ENCODE measurements around the gene ROPN1B. TPM values are rescaled to one million over a fixed set of nuclear protein-coding genes. Genes with fewer than 3 reads are reported as not detected.
A peak's percentile ranks its signal among the peaks of the same experiment; 100 is the strongest.

ROPN1B gene
- total RNA-seq, 1 experiment from 2014 or later: not detected

- peak in 1 of 2 experiments; percentile 1 for DNase-seq
These were observed 60.3 kb downstream of the ROPN1B start for GRCh38 chr3:126029241-126029640.

DNA sequence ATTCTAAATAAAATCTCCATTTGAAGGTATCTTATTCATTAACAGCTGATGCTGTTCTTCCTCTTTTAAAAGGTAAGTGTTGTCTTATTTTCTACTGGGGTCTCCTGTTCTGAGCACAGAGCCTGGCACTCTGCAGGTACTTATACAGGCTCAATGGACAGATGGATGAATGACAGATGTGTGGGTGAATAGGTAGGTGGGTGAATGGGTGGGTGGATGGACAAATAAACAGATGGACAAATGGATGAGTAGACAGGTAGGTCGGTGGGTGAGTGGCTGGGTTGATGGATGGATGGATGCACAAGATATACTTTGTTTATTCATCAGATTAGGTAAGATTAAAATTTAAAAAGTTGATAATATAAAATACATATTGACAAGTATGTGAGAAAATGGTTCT lies 61.5 kb downstream of the ROPN1B start:
- intact Hi-C loops (cut with micrococcal nuclease; ENCODE audit: unreplicated experiment): no loop called here
- Mint-ChIP-seq H3K4me3 (ENCODE audit: unreplicated experiment) (no peak overlapping the region), H3K27ac (ENCODE audit: unreplicated experiment) (no peak overlapping the region), H3K4me1 (ENCODE audit: low read depth, unreplicated experiment) (peaks cover 7% of the 10 kb centered on the region), H3K36me3 (ENCODE audit: insufficient read depth, unreplicated experiment) (no peaks in the 10 kb centered on the region), H3K9me3 (ENCODE audit: unreplicated experiment) (peaks cover 22% of the 10 kb centered on the region), H3K27me3 (ENCODE audit: insufficient read depth, unreplicated experiment) (no peaks in the 10 kb centered on the region)
- H3K36me3 ChIP-seq (ENCODE audit: control insufficient read depth, insufficient read depth, low read length): no peaks in the 10 kb centered on the region
- CTCF ChIA-PET: no interaction called here
- no peaks in the 10 kb centered on the region for H3K27me3 ChIP-seq (replicated peaks; ENCODE audit: control insufficient read depth, insufficient read depth, low read length)
- TF ChIP-seq, protein P1, sequence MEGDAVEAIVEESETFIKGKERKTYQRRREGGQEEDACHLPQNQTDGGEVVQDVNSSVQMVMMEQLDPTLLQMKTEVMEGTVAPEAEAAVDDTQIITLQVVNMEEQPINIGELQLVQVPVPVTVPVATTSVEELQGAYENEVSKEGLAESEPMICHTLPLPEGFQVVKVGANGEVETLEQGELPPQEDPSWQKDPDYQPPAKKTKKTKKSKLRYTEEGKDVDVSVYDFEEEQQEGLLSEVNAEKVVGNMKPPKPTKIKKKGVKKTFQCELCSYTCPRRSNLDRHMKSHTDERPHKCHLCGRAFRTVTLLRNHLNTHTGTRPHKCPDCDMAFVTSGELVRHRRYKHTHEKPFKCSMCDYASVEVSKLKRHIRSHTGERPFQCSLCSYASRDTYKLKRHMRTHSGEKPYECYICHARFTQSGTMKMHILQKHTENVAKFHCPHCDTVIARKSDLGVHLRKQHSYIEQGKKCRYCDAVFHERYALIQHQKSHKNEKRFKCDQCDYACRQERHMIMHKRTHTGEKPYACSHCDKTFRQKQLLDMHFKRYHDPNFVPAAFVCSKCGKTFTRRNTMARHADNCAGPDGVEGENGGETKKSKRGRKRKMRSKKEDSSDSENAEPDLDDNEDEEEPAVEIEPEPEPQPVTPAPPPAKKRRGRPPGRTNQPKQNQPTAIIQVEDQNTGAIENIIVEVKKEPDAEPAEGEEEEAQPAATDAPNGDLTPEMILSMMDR (IDR thresholded peaks at IDR 0.05; ENCODE audit: insufficient read depth in 1 of 2, low read depth in 1 of 2, low read length in 1 of 2, severe bottlenecking in 1 of 2, unreplicated experiment in 1 of 2): no peak
- peaks cover 14% of the 10 kb centered on the region for H3K9me3 ChIP-seq
- BruUV-seq (replicated peaks): no TSS peak
- H3K4me1 ChIP-seq: peaks cover 10% of the 10 kb centered on the region; the same call in 1 of the 2 replicates
- POLR2A ChIA-PET: no interaction called here
- DNase-seq: no peak
- H3K4me3 ChIP-seq (ENCODE audit: low read depth, low read length): no peak overlapping the region

More at GRCh38 chr3:126029241-126029640, 60.3 kb downstream of the ROPN1B start:
- CTCF ChIA-PET: no interaction called here
- H3K9me3 ChIP-seq: peaks cover 14% of the 10 kb centered on the region
- peaks cover 22% of the 10 kb centered on the region for H3K9me3 Mint-ChIP-seq (ENCODE audit: unreplicated experiment)
- no peaks in the 10 kb centered on the region for H3K36me3 Mint-ChIP-seq (ENCODE audit: insufficient read depth, unreplicated experiment)
- no peak overlapping the region for H3K4me3 Mint-ChIP-seq (ENCODE audit: unreplicated experiment)
- intact Hi-C loops (cut with micrococcal nuclease; ENCODE audit: unreplicated experiment): no loop called here
- TF ChIP-seq, protein P1 (IDR thresholded peaks at IDR 0.05; ENCODE audit: insufficient read depth in 1 of 2, low read depth in 1 of 2, low read length in 1 of 2, severe bottlenecking in 1 of 2, unreplicated experiment in 1 of 2): no peak
- no peaks in the 10 kb centered on the region for H3K36me3 ChIP-seq (ENCODE audit: control insufficient read depth, insufficient read depth, low read length)
- no peaks in the 10 kb centered on the region for H3K27me3 ChIP-seq (replicated peaks; ENCODE audit: control insufficient read depth, insufficient read depth, low read length)
- H3K4me1 ChIP-seq: peaks cover 10% of the 10 kb centered on the region; the same call in 1 of the 2 replicates
- POLR2A ChIA-PET: no interaction called here
- H3K4me1 Mint-ChIP-seq (ENCODE audit: low read depth, unreplicated experiment): peaks cover 7% of the 10 kb centered on the region
- H3K4me3 ChIP-seq (ENCODE audit: low read depth, low read length): no peak overlapping the region
- H3K27me3 Mint-ChIP-seq (ENCODE audit: insufficient read depth, unreplicated experiment): no peaks in the 10 kb centered on the region
- no TSS peak for BruUV-seq (replicated peaks)
- no peak overlapping the region for H3K27ac Mint-ChIP-seq (ENCODE audit: unreplicated experiment)

DNA sequence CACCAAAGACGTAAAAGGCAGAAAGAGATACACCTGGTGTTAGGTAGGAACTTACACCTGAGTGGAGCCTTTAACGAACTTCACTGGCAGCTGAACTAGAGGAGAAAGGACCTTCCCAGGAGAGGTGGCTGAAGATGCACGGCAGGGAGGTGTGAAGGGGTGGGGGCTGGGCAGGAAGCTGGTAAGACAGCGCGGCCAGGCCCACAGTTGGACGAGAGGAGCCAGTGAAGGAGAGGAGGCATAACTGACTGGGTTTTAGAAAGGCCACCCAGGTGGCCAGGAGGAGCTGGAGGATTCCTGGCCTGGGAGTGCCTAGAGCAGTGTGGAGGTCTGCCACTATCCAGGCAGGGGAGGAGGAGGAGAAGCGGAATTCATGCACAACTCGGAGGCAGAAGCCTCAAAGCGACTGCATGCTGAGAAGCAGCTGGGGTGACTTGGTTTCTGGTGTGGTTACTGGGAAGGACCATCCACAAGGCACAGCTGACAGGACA lies 63.0 kb downstream of the ROPN1B start:
- ChIA-PET CTCF (no interaction called here), POLR2A (no interaction called here)
- no peak overlapping the region for H3K27ac Mint-ChIP-seq (ENCODE audit: unreplicated experiment)

More for the DNA sequence above, 63.0 kb downstream of the ROPN1B start:
- intact Hi-C loops (cut with micrococcal nuclease; ENCODE audit: unreplicated experiment): no loop called here
- Mint-ChIP-seq H3K4me3 (ENCODE audit: unreplicated experiment) (no peak overlapping the region), H3K9me3 (ENCODE audit: unreplicated experiment) (peaks cover 20% of the 10 kb centered on the region), H3K36me3 (ENCODE audit: insufficient read depth, unreplicated experiment) (no peaks in the 10 kb centered on the region), H3K27me3 (ENCODE audit: insufficient read depth, unreplicated experiment) (no peaks in the 10 kb centered on the region), H3K4me1 (ENCODE audit: low read depth, unreplicated experiment) (peaks cover 7% of the 10 kb centered on the region)
- H3K4me1 ChIP-seq: peaks cover 10% of the 10 kb centered on the region; the same call in 1 of the 2 replicates
- no TSS peak for BruUV-seq (replicated peaks)
- no peaks in the 10 kb centered on the region for H3K36me3 ChIP-seq (ENCODE audit: control insufficient read depth, insufficient read depth, low read length)
- DNase-seq: peak in 1 of 2 experiments; percentile 15
- no peaks in the 10 kb centered on the region for H3K27me3 ChIP-seq (replicated peaks; ENCODE audit: control insufficient read depth, insufficient read depth, low read length)
- H3K4me3 ChIP-seq (ENCODE audit: low read depth, low read length): no peak overlapping the region
- peaks cover 14% of the 10 kb centered on the region for H3K9me3 ChIP-seq
- TF ChIP-seq, protein P1 (IDR thresholded peaks at IDR 0.05; ENCODE audit: insufficient read depth in 1 of 2, low read depth in 1 of 2, low read length in 1 of 2, severe bottlenecking in 1 of 2, unreplicated experiment in 1 of 2): no peak

Other genes with a start within 250 kb of the ROPN1B start
- 38.0 and 41.3 TPM in 2 replicates for gene SLC41A3, start 114.9 kb downstream of the ROPN1B start, total RNA-seq (2022)
- 0.07 and 0.41 TPM in 2 replicates for gene ALDH1L1, start 211.4 kb downstream of the ROPN1B start, total RNA-seq (2022)

All from Caco-2 (cell line).